Stimulated activated naive CD4-positive, alpha-beta T cell treated with Interleukin-2 at 50 U/mL for 16 hours (primary cell): ENCODE measurements around the gene TMEM232.
"Not testable (repeated sequence)": the region's sequence is repeated elsewhere in the genome, so short reads cannot be mapped to it uniquely, and the experiment has no call there.

ENCODE experiments used
- DNase-seq: peaks from one replicate; lab custom pipeline; 2025; lab: John Stamatoyannopoulos, UW

The TMEM232 gene

GRCh38 chr5:110707260-110707844 is 19.1 kb downstream of the TMEM232 start:
- DNase-seq = no peak

- no peak for DNase-seq
Observed at GRCh38 chr5:110705349-110705748, 21.1 kb downstream of the TMEM232 start.

- no peak for DNase-seq
Observed at GRCh38 chr5:110703481-110703880, 23.0 kb downstream of the TMEM232 start.

DNA sequence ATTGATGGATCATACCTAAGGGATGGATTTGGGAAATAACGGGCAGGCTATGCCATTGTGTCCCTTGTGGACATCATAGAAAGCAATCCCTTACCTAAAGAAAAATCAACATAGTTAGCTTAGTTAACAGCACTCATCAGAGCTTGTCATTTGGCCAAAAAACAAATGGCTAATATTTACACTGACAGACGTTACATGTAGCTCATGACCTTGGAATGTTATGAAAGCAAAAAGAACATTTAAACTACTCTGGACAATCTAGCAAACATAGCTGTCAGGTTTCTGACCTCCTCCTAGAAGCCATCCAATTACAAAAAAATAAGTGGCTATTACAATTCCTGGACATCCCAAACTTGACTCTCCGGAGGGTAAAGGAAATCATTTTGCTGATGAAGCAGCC is 23.8 kb downstream of the TMEM232 start:
- DNase-seq = no peak

- DNase-seq = no peak
Observed at GRCh38 chr5:110702300-110702699, 24.2 kb downstream of the TMEM232 start.

DNA sequence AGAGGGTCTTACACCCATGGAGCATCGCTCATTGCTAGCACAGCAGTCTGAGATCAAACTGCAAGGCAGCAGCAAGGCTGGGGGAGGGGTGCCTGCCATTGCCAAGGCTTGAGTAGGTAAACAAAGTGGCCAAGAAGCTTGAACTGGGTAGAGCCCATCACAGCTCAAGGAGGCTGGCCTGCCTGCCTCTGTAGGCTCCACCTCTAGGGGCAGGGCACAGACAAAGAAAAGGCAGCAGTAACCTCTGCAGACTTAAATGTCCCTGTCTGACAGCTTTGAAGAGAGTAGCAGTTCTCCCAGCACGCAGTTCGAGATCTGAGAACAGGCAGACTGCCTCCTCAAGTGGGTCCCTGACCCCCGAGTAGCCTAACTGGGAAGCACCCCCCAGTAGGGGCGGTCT is 33.8 kb downstream of the TMEM232 start:
- DNase-seq = not testable (repeated sequence)

DNA sequence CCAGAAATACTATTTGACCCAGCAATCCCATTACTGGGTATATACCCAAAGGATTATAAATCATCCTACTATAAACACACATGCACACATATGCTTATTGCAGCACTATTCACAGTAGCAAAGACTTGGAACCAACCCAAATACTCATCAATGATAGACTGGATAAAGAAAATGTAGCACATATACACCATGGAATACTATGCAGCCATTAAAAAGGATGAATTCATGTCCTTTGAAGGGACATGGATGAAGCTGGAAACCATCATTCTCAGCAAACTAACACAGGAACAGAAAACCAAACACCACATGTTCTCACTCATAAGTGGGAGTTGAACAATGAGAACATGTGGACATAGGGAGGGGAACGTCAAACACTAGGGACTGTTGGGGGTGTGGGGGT is 35.9 kb downstream of the TMEM232 start:
- not testable (repeated sequence) for DNase-seq

DNA sequence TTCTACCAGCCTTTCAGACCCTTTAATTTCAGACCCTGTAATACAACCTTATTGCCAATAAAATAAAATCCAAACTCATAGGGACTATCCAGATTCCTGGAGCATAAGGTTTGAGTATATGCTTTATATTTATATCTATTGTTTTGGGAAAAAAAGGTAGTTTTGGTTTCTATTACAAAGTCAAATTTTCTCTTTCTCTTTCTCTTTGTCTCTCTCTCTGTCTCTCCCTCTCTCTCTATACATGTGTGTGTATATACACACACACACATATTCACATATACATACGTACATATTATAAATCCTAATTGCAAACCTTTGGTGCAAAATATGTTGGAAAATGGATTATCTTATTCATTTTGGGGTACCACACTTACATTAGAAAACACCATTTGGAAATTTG is 39.0 kb downstream of the TMEM232 start:
- DNase-seq = no peak

GRCh38 chr5:110686270-110686669 is 40.2 kb downstream of the TMEM232 start:
- DNase-seq = no peak

- no peak for DNase-seq
Observed at GRCh38 chr5:110681953-110682352, 44.5 kb downstream of the TMEM232 start.

- no peak for DNase-seq
Observed at GRCh38 chr5:110681109-110681508, 45.4 kb downstream of the TMEM232 start.

DNA sequence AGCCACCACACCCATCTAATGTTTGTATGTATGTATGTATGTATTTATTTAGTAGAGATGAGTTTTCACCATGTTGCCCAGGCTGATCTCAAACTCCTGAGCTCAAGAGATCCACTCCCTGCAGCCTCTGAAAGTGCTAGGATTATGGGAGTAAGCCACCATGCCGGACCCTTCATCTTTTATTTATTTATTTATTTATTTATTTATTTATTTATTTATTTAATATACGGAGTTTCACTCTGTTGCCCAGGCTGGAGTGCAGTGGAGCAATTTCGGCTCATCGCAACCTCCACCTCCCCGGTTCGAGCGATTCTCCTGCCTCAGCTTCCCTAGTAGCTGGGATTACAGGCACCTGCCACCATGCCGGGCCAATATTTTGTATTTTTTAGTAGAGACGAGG is 49.9 kb downstream of the TMEM232 start:
- DNase-seq = not testable (repeated sequence)

GRCh38 chr5:110665184-110665726 is 61.2 kb downstream of the TMEM232 start:
- no peak for DNase-seq

DNA sequence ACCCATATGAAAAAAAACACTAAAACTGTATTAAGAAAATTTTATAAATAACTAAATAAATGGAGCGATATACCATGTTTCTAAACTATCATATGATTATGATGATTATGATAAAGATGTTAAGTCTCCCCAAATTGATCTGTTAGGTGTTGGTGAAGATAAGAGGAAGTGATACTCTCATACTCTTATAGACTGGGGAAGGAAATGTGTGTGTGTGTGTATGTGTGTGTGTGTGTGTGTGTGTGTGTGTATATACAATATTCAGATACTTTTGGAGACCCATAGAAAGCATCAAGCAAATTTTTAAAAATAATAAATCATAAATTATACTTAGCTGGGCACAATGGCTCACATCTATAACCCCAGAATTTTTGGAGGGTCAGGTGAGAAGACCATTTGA is 62.9 kb downstream of the TMEM232 start:
- no peak for DNase-seq

- DNase-seq = no peak
Observed at GRCh38 chr5:110658006-110658405, 68.5 kb downstream of the TMEM232 start.

DNA sequence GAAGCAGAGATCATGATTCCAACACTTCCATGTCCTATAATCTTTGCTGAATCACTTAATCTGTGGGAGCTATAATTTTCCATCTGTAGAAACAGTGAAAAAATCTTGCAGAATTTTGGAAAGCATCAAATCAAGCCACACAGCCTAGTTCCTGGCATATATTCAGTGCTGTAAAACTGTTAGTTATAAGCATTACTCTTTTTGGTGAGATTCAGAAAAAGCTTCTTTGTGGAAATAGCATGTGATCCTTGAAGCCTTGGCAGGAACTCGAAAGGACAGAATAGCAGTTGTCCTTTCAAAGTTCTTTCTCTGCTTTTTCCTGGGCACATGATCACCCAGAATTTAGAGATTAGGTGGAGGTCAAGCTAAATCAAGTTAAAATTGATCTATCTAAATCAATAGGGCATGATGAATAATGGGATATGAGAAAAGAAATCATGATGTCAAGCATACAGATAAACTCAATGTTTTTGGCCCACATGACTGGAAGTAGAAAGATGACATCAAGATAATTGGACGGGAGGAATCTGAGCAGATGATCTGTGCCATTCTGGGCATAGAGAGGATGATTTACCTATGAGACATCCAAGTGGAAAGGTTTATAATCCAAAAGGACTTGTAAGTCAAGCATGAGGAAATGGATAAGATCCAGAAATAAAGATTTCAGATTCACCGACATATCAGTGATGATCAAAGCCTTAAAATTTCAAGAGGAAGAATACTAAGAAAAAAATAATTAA is 73.1 kb downstream of the TMEM232 start:
- no peak for DNase-seq

DNA sequence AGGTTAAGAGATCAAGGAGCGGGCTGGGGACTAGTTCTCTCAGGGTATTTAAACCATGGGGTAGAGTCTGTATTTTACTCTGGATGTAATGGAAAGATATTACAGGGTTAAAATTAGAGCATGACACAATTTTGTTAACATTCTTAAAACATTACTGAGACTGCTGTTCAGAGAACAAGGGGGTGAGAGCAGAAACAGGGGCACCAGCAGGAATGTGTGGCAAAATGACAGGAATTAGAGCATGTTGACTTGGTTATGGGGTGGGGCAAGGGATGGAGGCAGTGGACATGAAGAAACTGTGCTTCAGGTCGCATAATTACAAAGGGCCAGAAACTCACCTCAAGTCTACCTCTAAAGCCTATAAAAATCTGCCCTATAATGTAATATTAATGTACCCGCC is 75.0 kb downstream of the TMEM232 start:
- DNase-seq = no peak

GRCh38 chr5:110644357-110644756 is 82.1 kb downstream of the TMEM232 start:
- no peak for DNase-seq

GRCh38 chr5:110638970-110639902 is 87.2 kb downstream of the TMEM232 start:
- no peak for DNase-seq

DNA sequence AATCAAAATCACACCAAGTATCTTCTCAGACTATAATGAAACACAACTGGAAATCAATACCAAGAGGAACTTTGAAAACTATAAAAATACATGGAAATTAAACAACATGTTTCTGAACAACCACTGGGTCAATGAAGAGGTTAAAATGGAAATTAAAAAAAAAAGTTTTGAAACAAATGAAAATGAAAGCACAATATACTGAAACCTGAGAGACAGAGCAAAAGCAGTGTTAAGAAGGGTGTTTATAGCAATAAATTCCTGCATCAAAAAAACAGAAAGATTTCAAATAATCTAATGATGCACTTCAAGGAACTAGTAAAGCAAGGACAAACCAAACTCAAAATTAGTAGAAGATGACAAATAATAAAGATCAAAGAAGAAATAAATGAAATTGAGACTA is 92.0 kb downstream of the TMEM232 start:
- no peak for DNase-seq

DNA sequence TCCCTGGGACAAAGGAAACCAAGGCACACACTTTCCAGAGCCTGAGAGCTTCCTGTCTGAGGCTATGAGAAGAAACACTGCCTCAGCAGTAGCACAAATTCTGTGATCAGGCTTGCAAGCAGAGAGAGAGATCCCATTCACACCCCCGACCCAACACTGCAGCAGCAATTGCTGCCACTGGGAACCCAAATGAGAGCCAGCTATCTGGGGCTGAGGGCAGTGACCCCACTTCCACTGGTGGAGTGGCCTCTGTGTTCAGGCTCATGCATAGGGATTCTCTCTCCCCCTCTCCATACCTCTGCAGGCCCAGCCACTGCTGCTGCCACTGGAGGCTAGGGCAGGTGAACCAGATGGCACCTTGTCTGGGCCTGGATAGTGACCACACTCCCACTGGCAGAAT is 95.2 kb downstream of the TMEM232 start:
- DNase-seq = no peak

DNA sequence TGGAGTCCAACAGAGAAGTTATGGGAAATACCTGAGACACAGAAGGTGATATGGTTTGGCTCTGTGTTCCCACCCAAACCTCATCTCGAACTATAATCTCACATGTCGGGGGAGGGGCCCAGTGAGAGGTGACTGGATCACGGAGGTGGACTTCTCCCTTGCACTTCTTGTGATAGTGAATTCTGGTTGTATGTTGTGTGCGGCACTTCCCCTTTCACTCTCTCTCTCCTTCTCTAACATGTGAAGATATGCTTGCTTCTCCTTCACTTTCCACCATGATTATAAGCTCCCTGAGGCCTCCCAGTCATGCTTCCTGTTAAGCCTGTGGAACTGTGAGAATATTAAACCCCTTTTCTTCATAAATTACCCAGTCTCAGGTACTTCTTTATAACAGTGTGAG is 96.1 kb downstream of the TMEM232 start:
- no peak for DNase-seq
